GM12878 (cell line): ENCODE measurements around the gene C3AR1. TPM values are rescaled to one million over a fixed set of nuclear protein-coding genes. Genes with fewer than 3 reads are reported as not detected.

Experiments
- ATAC-seq: fragments of 200-7000 bp; cut with Tn5 transposase; 3 replicates; pipeline ENCODE4 v1.9.1; 2020; ENCODE audit warnings: mild to moderate bottlenecking, moderate library complexity
- BruUV-seq: library from RNA; stranded (reverse); fragments of 400-500 nt; replicated peaks from 2 replicates; lab custom pipeline; 2021; lab: Mats Ljungman, UMichigan
- CTCF ChIA-PET: fragments of 300-600 bp; sonication (Branson Sonifier 250); formaldehyde crosslinking; extraction: SDS; loops from one replicate; lab custom pipeline; 2021; ENCODE audit warnings: inconsistent platforms; lab: Yijun Ruan, JAX
- POLR2A ChIA-PET: fragments of 350-600 bp; formaldehyde crosslinking; extraction: SDS; loops from one replicate; lab custom pipeline; 2021; ENCODE audit warnings: inconsistent platforms; lab: Charles Lee
- RAD21 ChIA-PET: fragments of 300-600 bp; sonication (Branson Sonifier 250); formaldehyde crosslinking; loops from one replicate; lab custom pipeline; 2023; ENCODE audit warnings: antibody characterized with exemption; ENCODE audit not compliant: unreplicated experiment; lab: Charles Lee
- SMC1A ChIA-PET: fragments of 300-600 bp; sonication (Branson Sonifier 250); formaldehyde crosslinking; loops from one replicate; lab custom pipeline; 2023; ENCODE audit not compliant: unreplicated experiment, uncharacterized antibody; lab: Charles Lee
- DNase-seq: peaks from one replicate; pipeline ENCODE4 v3.0.0-alpha.2; 2011; ENCODE audit warnings: low read depth, low spot score
- FAIRE-seq: peaks from 3 replicates; lab custom pipeline; 2011; peaks lifted over from hg19 to GRCh38; lab: Jason Lieb, UNC
- H2AFZ ChIP-seq: 2 replicates; pipeline ENCODE4 v1.6.0; 2011; ENCODE audit warnings: low read depth, low read length, control low read depth; ENCODE audit not compliant: control insufficient read depth
- H3K27ac ChIP-seq: 2 replicates; pipeline ENCODE4 v1.5.1; 2011; ENCODE audit warnings: control low read depth; ENCODE audit not compliant: control insufficient read depth, insufficient read depth
- H3K27me3 ChIP-seq, 2 experiments: replicated peaks in 1 of 2; 2 replicates each; pipeline versions ENCODE4 v1.6.0 to v1.6.1; 2011; ENCODE audit warnings: low read length in 1 of 2; ENCODE audit not compliant: control insufficient read depth in 2 of 2, insufficient read depth in 2 of 2
- H3K36me3 ChIP-seq, 2 experiments: 2 replicates each; pipeline ENCODE4 v1.5.1; 2011; ENCODE audit warnings: low read length in 1 of 2; ENCODE audit not compliant: control insufficient read depth in 2 of 2, insufficient read depth in 2 of 2
- H3K4me1 ChIP-seq: 2 replicates; pipeline ENCODE4 v1.6.1; 2011; ENCODE audit warnings: mild to moderate bottlenecking, low read length, moderate library complexity, mixed read lengths; ENCODE audit not compliant: control insufficient read depth, insufficient read depth
- H3K4me2 ChIP-seq: 2 replicates; pipeline ENCODE4 v1.6.0; 2011; ENCODE audit warnings: control low read depth; ENCODE audit not compliant: control insufficient read depth, insufficient read depth
- H3K4me3 ChIP-seq: fragments of 200-600 bp; sonication (generic); 2 replicates; pipeline ENCODE4 v1.5.1; 2016
- H3K79me2 ChIP-seq: 2 replicates; pipeline ENCODE4 v1.6.0; 2011; ENCODE audit warnings: low read length; ENCODE audit not compliant: control insufficient read depth, insufficient read depth
- H3K9ac ChIP-seq: 2 replicates; pipeline ENCODE4 v1.8.0; 2011; ENCODE audit warnings: low read length, control low read depth, mixed read lengths; ENCODE audit not compliant: control insufficient read depth, insufficient read depth
- H3K9me3 ChIP-seq: replicated peaks from 3 replicates; pipeline ENCODE4 v1.5.1; 2011; ENCODE audit warnings: mild to moderate bottlenecking, low read length; ENCODE audit not compliant: control insufficient read depth, insufficient read depth
- H4K20me1 ChIP-seq: 2 replicates; pipeline ENCODE4 v1.6.0; 2011; ENCODE audit not compliant: control insufficient read depth, insufficient read depth
- ATF7 ChIP-seq: fragments of 450-650 bp; IDR thresholded peaks from 2 replicates; pipeline ENCODE4 v1.6.1; 2016; ENCODE audit warnings: low read depth, mild to moderate bottlenecking
- GABPA ChIP-seq: IDR thresholded peaks from 2 replicates; pipeline ENCODE4 v1.6.1; 2014; ENCODE audit warnings: antibody characterized with exemption, low read depth, mild to moderate bottlenecking, inconsistent platforms
- HSF1 ChIP-seq: fragments of 150-350 bp; IDR thresholded peaks from 2 replicates; pipeline ENCODE4 v1.6.1; 2014; ENCODE audit warnings: mild to moderate bottlenecking, low read depth, low read length
- IKZF1 ChIP-seq: fragments of 450-650 bp; conservative IDR thresholded peaks from 2 replicates; pipeline ENCODE4 v1.6.1; 2017; ENCODE audit warnings: antibody characterized with exemption, mild to moderate bottlenecking
- KLF5 ChIP-seq: fragments of 450-650 bp; IDR thresholded peaks from 2 replicates; pipeline ENCODE4 v1.6.1; 2014; ENCODE audit warnings: mild to moderate bottlenecking; ENCODE audit not compliant: partially characterized antibody
- NBN ChIP-seq: fragments of 450-650 bp; IDR thresholded peaks from 2 replicates; pipeline ENCODE4 v1.6.1; 2016
- NFYB ChIP-seq: IDR thresholded peaks from 2 replicates; pipeline ENCODE4 v1.6.1; 2011; ENCODE audit warnings: low read depth, mild to moderate bottlenecking, low read length, improper control_type of control experiment, moderate library complexity; ENCODE audit not compliant: insufficient read depth
- NR2F1 ChIP-seq: fragments of 450-650 bp; conservative IDR thresholded peaks from 2 replicates; pipeline ENCODE4 v1.6.1; 2017; ENCODE audit warnings: mild to moderate bottlenecking
- PAX8 ChIP-seq: fragments of 450-650 bp; IDR thresholded peaks from 2 replicates; pipeline ENCODE4 v1.6.1; 2017; ENCODE audit warnings: mild to moderate bottlenecking, moderate library complexity
- RELA ChIP-seq: fragments of 450-650 bp; IDR thresholded peaks from 2 replicates; pipeline ENCODE4 v1.8.0; 2014; ENCODE audit warnings: borderline replicate concordance; ENCODE audit not compliant: partially characterized antibody
- SIX5 ChIP-seq: IDR thresholded peaks from 2 replicates; pipeline ENCODE4 v1.6.1; 2011; ENCODE audit warnings: mild to moderate bottlenecking, low read depth, low read length, moderate library complexity; ENCODE audit not compliant: severe bottlenecking
- SMAD5 ChIP-seq: IDR thresholded peaks from 2 replicates; pipeline ENCODE4 v1.6.1; 2016; ENCODE audit warnings: antibody characterized with exemption, low read depth
- SMARCA5 ChIP-seq: fragments of 450-650 bp; IDR thresholded peaks from 2 replicates; pipeline ENCODE4 v1.6.1; 2017; ENCODE audit warnings: mild to moderate bottlenecking
- TCF3 ChIP-seq: IDR thresholded peaks from 2 replicates; pipeline ENCODE4 v1.6.1; 2012; ENCODE audit warnings: low read depth, mild to moderate bottlenecking, low read length, borderline replicate concordance; ENCODE audit not compliant: insufficient read depth
- TCF7 ChIP-seq: IDR thresholded peaks from 2 replicates; pipeline ENCODE4 v1.6.1; 2014; ENCODE audit warnings: antibody characterized with exemption, borderline replicate concordance
- USF1 ChIP-seq: IDR thresholded peaks from 2 replicates; pipeline ENCODE4 v1.6.1; 2011; ENCODE audit warnings: borderline replicate concordance, low read depth, mild to moderate bottlenecking, moderate library complexity, mixed read lengths, low read length; ENCODE audit not compliant: insufficient read depth; ENCODE audit errors: extremely low read length
- ZNF24 ChIP-seq: fragments of 450-650 bp; IDR thresholded peaks from 2 replicates; pipeline ENCODE4 v1.6.1; 2017; ENCODE audit warnings: antibody characterized with exemption, mild to moderate bottlenecking
- WGBS: methylation state at CpG from one replicate; pipeline ENCODE4 v1.1.6; 2016; ENCODE audit warnings: low lambda C conversion rate; ENCODE audit not compliant: insufficient replicate concordance, insufficient coverage; ENCODE audit errors: missing lambda C conversion rate; 5-methylcytosine and 5-hydroxymethylcytosine counted together
- in situ Hi-C: fragments of 300-500 bp; cut with MboI; formaldehyde crosslinking; loops from 9 replicates; pipeline ENCODE4 v1.14.3; 2018; ENCODE audit warnings: mixed read lengths
- intact Hi-C: fragments of 100-400 bp; cut with micrococcal nuclease; formaldehyde crosslinking; loops from one replicate; pipeline ENCODE4 v1.14.2; 2022; ENCODE audit not compliant: unreplicated experiment
- polyA plus RNA-seq, 11 experiments: library from polyadenylated mRNA; depleted of rRNA in 4 of 11; unstranded in 6 of 11; stranded (reverse) in 5 of 11; fragments of >200 nt; fragmentation: Nextera tagmentation in 4 of 11; fragmentation: Illumina TruSeq in 1 of 11; extraction: Ambion mirVana in 4 of 11; extraction: Trizol in 1 of 11; gene quantifications; 1 replicate in 1 of 11; 2 replicates in 10 of 11; pipeline versions ENCODE4 v1.2.1 to v1.2.3, GENCODE V29; 2011 to 2016; ENCODE audit warnings: inconsistent platforms in 2 of 11, missing spikeins in 2 of 11, low read depth in 1 of 11
- total RNA-seq, 4 experiments: library from RNA; depleted of rRNA in 3 of 4; stranded (reverse); fragments of >200 nt in 3 of 4; fragmentation: Illumina TruSeq in 1 of 4; extraction: Trizol in 1 of 4; gene quantifications; 2 replicates each; pipeline versions ENCODE4 v1.2.1 to v1.2.3, GENCODE V29; 2013 to 2021
- TF ChIP-seq, protein P1 (sequence below): IDR thresholded peaks from 2 replicates; pipeline ENCODE4 v1.6.1; 2012; ENCODE audit warnings: low read length, inconsistent platforms
- TF ChIP-seq, protein P2 (sequence below): IDR thresholded peaks from 2 replicates; pipeline ENCODE4 v1.6.1; 2011; ENCODE audit warnings: low read depth, mild to moderate bottlenecking, low read length, moderate library complexity, borderline replicate concordance; ENCODE audit errors: extremely low read depth
- TF ChIP-seq, protein P3 (sequence below): IDR thresholded peaks from 2 replicates; pipeline ENCODE4 v1.6.1; 2011; ENCODE audit warnings: borderline replicate concordance, low read depth, mild to moderate bottlenecking, moderate library complexity, low read length; ENCODE audit not compliant: insufficient read depth, poor library complexity, severe bottlenecking

Gene C3AR1
- total and polyA plus RNA-seq, 10 of the 15 experiments (the other 5 are each of a cell fraction or from before 2014, with no cell fraction given), result 0.08 to 0.42 (median 0.10) TPM; not detected in 5

DNA sequence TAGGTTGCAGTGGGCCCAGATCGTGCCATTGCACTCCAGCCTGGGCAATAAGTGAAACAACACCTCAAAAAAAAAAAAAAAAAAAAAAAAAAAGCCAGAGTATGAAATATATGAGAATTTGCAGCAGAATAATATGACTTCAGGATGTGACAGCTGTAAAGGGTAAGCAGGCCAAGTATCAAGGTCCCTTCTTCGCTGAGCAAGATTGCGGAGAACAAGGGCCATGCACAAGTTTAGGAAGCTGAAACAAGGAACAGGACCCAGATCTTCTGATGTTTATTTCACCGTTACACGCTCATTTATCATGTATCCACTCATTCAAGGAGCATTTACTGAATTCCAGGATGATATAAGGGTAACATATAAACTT is 34.3 kb downstream of the C3AR1 start:
- SMC1A ChIA-PET, result interaction anchor here (0.7 to 1.7 kb wide), 4 partner anchors 9 to 99 kb away, joined by 3 to 5 read pairs (median 4); no protein-coding TSS in a partner anchor
- Histone ChIP-seq H3K27ac (peak overlapping the region; percentile 6; the same call in 1 of the 2 replicates), H3K27me3 (no peaks in the 10 kb centered on the region), H3K9ac (peak overlapping the region; percentile 48; the same call in 1 of the 2 replicates), H3K4me2 (peak overlapping the region; percentile 86), H3K9me3 (no peaks in the 10 kb centered on the region), H3K79me2 (peaks cover 12% of the 10 kb centered on the region), H3K4me3 (peak overlapping the region; percentile 63), H2AFZ (peak overlapping the region; percentile 88), H4K20me1 (peaks cover 4% of the 10 kb centered on the region; the same call in 1 of the 2 replicates), H3K4me1 (peaks cover 14% of the 10 kb centered on the region), H3K36me3 (no peaks in the 10 kb centered on the region)
- CTCF ChIA-PET, result interaction anchor here (0.5 to 1.3 kb wide), 3 partner anchors 14 to 53 kb away, joined by 3 to 5 read pairs (median 5); no protein-coding TSS in a partner anchor
- in situ Hi-C loops, result no loop called here
- intact Hi-C loops, result no loop called here
- TF ChIP-seq GABPA, result no peak
- TF ChIP-seq, protein P1, sequence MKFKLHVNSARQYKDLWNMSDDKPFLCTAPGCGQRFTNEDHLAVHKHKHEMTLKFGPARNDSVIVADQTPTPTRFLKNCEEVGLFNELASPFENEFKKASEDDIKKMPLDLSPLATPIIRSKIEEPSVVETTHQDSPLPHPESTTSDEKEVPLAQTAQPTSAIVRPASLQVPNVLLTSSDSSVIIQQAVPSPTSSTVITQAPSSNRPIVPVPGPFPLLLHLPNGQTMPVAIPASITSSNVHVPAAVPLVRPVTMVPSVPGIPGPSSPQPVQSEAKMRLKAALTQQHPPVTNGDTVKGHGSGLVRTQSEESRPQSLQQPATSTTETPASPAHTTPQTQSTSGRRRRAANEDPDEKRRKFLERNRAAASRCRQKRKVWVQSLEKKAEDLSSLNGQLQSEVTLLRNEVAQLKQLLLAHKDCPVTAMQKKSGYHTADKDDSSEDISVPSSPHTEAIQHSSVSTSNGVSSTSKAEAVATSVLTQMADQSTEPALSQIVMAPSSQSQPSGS, result no peak
- no peak for TF ChIP-seq TCF3
- no peak for TF ChIP-seq NFYB
- no peak for TF ChIP-seq NBN
- no peak for TF ChIP-seq ZNF24
- no peak for TF ChIP-seq SIX5
- TF ChIP-seq, protein P2, sequence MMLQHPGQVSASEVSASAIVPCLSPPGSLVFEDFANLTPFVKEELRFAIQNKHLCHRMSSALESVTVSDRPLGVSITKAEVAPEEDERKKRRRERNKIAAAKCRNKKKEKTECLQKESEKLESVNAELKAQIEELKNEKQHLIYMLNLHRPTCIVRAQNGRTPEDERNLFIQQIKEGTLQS, result no peak
- no peak for TF ChIP-seq KLF5
- TF ChIP-seq SMAD5, result no peak
- TF ChIP-seq IKZF1, result no peak
- TF ChIP-seq, protein P3, sequence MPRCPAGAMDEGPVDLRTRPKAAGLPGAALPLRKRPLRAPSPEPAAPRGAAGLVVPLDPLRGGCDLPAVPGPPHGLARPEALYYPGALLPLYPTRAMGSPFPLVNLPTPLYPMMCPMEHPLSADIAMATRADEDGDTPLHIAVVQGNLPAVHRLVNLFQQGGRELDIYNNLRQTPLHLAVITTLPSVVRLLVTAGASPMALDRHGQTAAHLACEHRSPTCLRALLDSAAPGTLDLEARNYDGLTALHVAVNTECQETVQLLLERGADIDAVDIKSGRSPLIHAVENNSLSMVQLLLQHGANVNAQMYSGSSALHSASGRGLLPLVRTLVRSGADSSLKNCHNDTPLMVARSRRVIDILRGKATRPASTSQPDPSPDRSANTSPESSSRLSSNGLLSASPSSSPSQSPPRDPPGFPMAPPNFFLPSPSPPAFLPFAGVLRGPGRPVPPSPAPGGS, result no peak
- no peak for TF ChIP-seq HSF1
- no peak for TF ChIP-seq PAX8
- no peak for TF ChIP-seq USF1
- no peak for TF ChIP-seq NR2F1
- TF ChIP-seq RELA, result no peak
- no peak for TF ChIP-seq TCF7
- no peak for TF ChIP-seq SMARCA5
- TF ChIP-seq ATF7, result no peak
- DNase-seq (no peak), ATAC-seq (no peak), FAIRE-seq (peak; percentile 76)
- no TSS peak for BruUV-seq
- WGBS, result 63% methylated on average over 5 of the region's 5 CpGs
- POLR2A ChIA-PET, result no interaction called here
- RAD21 ChIA-PET, result no interaction called here
